ENCODE measurements around the gene OSBPL8.

The OSBPL8 gene

DNA sequence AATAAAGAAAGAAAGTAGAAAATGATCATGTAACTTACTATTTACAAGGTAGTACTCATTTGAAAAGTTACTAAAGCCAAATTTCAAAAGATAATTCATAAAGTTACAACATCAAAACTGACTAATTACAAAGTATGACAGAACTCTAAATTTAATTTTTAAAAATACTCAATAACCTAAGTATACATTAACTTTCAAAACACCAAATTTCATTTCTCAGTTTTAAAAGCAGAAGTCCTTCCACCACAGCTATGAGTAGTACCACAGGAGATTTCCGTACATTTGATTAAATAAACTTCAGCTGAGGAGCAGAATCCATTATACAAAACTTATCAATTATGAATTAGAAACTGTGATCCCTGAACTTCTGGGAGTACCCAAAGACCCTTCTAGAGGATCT lies 110.6 kb downstream of the OSBPL8 start:
- no peak for TF ChIP-seq CSDC2 (CRISPR knock-in tag; IDR thresholded peaks at IDR 0.05)
- TF ChIP-seq ZNF565 (CRISPR knock-in tag; conservative IDR thresholded peaks at IDR 0.05; ENCODE audit: low read depth), result no peak
- TF ChIP-seq PPARA (CRISPR knock-in tag; IDR thresholded peaks at IDR 0.05; ENCODE audit: borderline replicate concordance), result no peak
- TF ChIP-seq, protein P1, sequence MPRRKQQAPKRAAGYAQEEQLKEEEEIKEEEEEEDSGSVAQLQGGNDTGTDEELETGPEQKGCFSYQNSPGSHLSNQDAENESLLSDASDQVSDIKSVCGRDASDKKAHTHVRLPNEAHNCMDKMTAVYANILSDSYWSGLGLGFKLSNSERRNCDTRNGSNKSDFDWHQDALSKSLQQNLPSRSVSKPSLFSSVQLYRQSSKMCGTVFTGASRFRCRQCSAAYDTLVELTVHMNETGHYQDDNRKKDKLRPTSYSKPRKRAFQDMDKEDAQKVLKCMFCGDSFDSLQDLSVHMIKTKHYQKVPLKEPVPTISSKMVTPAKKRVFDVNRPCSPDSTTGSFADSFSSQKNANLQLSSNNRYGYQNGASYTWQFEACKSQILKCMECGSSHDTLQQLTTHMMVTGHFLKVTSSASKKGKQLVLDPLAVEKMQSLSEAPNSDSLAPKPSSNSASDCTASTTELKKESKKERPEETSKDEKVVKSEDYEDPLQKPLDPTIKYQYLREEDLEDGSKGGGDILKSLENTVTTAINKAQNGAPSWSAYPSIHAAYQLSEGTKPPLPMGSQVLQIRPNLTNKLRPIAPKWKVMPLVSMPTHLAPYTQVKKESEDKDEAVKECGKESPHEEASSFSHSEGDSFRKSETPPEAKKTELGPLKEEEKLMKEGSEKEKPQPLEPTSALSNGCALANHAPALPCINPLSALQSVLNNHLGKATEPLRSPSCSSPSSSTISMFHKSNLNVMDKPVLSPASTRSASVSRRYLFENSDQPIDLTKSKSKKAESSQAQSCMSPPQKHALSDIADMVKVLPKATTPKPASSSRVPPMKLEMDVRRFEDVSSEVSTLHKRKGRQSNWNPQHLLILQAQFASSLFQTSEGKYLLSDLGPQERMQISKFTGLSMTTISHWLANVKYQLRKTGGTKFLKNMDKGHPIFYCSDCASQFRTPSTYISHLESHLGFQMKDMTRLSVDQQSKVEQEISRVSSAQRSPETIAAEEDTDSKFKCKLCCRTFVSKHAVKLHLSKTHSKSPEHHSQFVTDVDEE (CRISPR knock-in tag; IDR thresholded peaks at IDR 0.05), result no peak
- TF ChIP-seq ZC3H10 (CRISPR knock-in tag; IDR thresholded peaks at IDR 0.05), result no peak
- no peak for TF ChIP-seq ZNF70 (CRISPR knock-in tag; IDR thresholded peaks at IDR 0.05)
- TF ChIP-seq ZFP3 (CRISPR knock-in tag; IDR thresholded peaks at IDR 0.05), result no peak
- TF ChIP-seq BACH2 (CRISPR knock-in tag; IDR thresholded peaks at IDR 0.05; ENCODE audit: borderline replicate concordance), result no peak
- TF ChIP-seq, protein P2, sequence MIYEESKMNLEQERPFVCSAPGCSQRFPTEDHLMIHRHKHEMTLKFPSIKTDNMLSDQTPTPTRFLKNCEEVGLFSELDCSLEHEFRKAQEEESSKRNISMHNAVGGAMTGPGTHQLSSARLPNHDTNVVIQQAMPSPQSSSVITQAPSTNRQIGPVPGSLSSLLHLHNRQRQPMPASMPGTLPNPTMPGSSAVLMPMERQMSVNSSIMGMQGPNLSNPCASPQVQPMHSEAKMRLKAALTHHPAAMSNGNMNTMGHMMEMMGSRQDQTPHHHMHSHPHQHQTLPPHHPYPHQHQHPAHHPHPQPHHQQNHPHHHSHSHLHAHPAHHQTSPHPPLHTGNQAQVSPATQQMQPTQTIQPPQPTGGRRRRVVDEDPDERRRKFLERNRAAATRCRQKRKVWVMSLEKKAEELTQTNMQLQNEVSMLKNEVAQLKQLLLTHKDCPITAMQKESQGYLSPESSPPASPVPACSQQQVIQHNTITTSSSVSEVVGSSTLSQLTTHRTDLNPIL (CRISPR knock-in tag; IDR thresholded peaks at IDR 0.05; ENCODE audit: low read depth), result no peak
- TF ChIP-seq SNAI2 (CRISPR knock-in tag; IDR thresholded peaks at IDR 0.05), result no peak
- TF ChIP-seq, protein P3, sequence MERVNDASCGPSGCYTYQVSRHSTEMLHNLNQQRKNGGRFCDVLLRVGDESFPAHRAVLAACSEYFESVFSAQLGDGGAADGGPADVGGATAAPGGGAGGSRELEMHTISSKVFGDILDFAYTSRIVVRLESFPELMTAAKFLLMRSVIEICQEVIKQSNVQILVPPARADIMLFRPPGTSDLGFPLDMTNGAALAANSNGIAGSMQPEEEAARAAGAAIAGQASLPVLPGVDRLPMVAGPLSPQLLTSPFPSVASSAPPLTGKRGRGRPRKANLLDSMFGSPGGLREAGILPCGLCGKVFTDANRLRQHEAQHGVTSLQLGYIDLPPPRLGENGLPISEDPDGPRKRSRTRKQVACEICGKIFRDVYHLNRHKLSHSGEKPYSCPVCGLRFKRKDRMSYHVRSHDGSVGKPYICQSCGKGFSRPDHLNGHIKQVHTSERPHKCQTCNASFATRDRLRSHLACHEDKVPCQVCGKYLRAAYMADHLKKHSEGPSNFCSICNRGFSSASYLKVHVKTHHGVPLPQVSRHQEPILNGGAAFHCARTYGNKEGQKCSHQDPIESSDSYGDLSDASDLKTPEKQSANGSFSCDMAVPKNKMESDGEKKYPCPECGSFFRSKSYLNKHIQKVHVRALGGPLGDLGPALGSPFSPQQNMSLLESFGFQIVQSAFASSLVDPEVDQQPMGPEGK (CRISPR knock-in tag; IDR thresholded peaks at IDR 0.05; ENCODE audit: borderline replicate concordance), result no peak
- TF ChIP-seq ESRRG (CRISPR knock-in tag; IDR thresholded peaks at IDR 0.05), result no peak
- TF ChIP-seq, protein P4, sequence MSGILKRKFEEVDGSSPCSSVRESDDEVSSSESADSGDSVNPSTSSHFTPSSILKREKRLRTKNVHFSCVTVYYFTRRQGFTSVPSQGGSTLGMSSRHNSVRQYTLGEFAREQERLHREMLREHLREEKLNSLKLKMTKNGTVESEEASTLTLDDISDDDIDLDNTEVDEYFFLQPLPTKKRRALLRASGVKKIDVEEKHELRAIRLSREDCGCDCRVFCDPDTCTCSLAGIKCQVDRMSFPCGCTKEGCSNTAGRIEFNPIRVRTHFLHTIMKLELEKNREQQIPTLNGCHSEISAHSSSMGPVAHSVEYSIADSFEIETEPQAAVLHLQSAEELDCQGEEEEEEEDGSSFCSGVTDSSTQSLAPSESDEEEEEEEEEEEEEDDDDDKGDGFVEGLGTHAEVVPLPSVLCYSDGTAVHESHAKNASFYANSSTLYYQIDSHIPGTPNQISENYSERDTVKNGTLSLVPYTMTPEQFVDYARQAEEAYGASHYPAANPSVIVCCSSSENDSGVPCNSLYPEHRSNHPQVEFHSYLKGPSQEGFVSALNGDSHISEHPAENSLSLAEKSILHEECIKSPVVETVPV (CRISPR knock-in tag; IDR thresholded peaks at IDR 0.05), result no peak
- no peak for TF ChIP-seq ZFP30 (CRISPR knock-in tag; IDR thresholded peaks at IDR 0.05)
- no peak for ATAC-seq

DNA sequence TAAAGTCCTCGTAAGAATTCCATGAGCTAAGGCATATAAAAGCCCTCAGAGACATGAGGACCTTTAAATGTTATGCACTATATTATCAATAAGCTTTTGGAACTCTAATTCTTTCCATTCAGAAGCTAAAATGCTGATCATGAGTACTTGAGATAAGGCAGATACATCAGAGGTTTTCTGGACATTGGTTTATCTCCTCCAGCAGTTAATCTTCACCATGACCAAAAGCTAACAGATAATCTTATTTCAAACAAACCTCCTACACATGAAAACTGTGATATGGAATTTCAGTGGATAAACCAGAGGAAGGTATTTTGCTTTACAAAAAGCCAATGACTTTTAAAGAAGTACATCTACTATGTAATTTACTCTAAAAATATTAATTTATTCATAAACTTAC lies 113.5 kb downstream of the OSBPL8 start:
- ATAC-seq, result no peak

More for the DNA sequence above, 113.5 kb downstream of the OSBPL8 start:
- TF ChIP-seq GLIS3 (CRISPR knock-in tag; IDR thresholded peaks at IDR 0.05) (no peak), ZC3H10 (CRISPR knock-in tag; IDR thresholded peaks at IDR 0.05) (no peak)
- TF ChIP-seq, protein P4 (CRISPR knock-in tag; IDR thresholded peaks at IDR 0.05), result no peak
- TF ChIP-seq, protein P1 (CRISPR knock-in tag; IDR thresholded peaks at IDR 0.05), result no peak
